ENCODE measurements around the gene GNG12.

Gene GNG12

GRCh38 chr1:67753776-67754525 lies 79.3 kb downstream of the GNG12 start:
- DNase-seq (ENCODE audit: low read depth in 3 of 3), result peak in 1 of 3 donors; percentile 11

GRCh38 chr1:67752306-67752705 lies 81.0 kb downstream of the GNG12 start:
- no peak for DNase-seq (ENCODE audit: low read depth in 3 of 3)

GRCh38 chr1:67750691-67751054 lies 82.6 kb downstream of the GNG12 start:
- no peak for DNase-seq (ENCODE audit: low read depth in 3 of 3)

GRCh38 chr1:67749844-67750690 lies 83.2 kb downstream of the GNG12 start:
- no peak for DNase-seq (ENCODE audit: low read depth in 3 of 3)

- no peak for DNase-seq (ENCODE audit: low read depth in 3 of 3)
Measured at GRCh38 chr1:67749263-67749843, 83.9 kb downstream of the GNG12 start.

GRCh38 chr1:67748630-67749029 lies 84.6 kb downstream of the GNG12 start:
- no peak for DNase-seq (ENCODE audit: low read depth in 3 of 3)

GRCh38 chr1:67747671-67748546 lies 85.4 kb downstream of the GNG12 start:
- no peak for DNase-seq (ENCODE audit: low read depth in 3 of 3)

- DNase-seq (ENCODE audit: low read depth in 3 of 3), result no peak
Measured at GRCh38 chr1:67745875-67746698, 87.2 kb downstream of the GNG12 start.

- no peak for DNase-seq (ENCODE audit: low read depth in 3 of 3)
Measured at GRCh38 chr1:67743072-67743725, 90.1 kb downstream of the GNG12 start.

- no peak for DNase-seq (ENCODE audit: low read depth in 3 of 3)
Measured at GRCh38 chr1:67741736-67742135, 91.5 kb downstream of the GNG12 start.

GRCh38 chr1:67741121-67741520 lies 92.1 kb downstream of the GNG12 start:
- DNase-seq (ENCODE audit: low read depth in 3 of 3), result no peak

- DNase-seq (ENCODE audit: low read depth in 3 of 3), result no peak
Measured at GRCh38 chr1:67740543-67740942, 92.7 kb downstream of the GNG12 start.

GRCh38 chr1:67739361-67739760 lies 93.9 kb downstream of the GNG12 start:
- DNase-seq (ENCODE audit: low read depth in 3 of 3), result no peak

- DNase-seq (ENCODE audit: low read depth in 3 of 3), result no peak
Measured at GRCh38 chr1:67738401-67738800, 94.9 kb downstream of the GNG12 start.

GRCh38 chr1:67737875-67738274 lies 95.4 kb downstream of the GNG12 start:
- DNase-seq (ENCODE audit: low read depth in 3 of 3), result no peak

GRCh38 chr1:67736750-67737149 lies 96.5 kb downstream of the GNG12 start:
- no peak for DNase-seq (ENCODE audit: low read depth in 3 of 3)

GRCh38 chr1:67735806-67736627 lies 97.2 kb downstream of the GNG12 start:
- peak in 1 of 3 donors; percentile 20 for DNase-seq (ENCODE audit: low read depth in 3 of 3)

- DNase-seq (ENCODE audit: low read depth in 3 of 3), result no peak
Measured at GRCh38 chr1:67735206-67735605, 98.1 kb downstream of the GNG12 start.

GRCh38 chr1:67734323-67734690 lies 99.0 kb downstream of the GNG12 start:
- no peak for DNase-seq (ENCODE audit: low read depth in 3 of 3)
